Measurements from ENCODE around the gene DHRS3.
"Not testable (repeated sequence)": the region's sequence is repeated elsewhere in the genome, so short reads cannot be mapped to it uniquely, and the experiment has no call there.

The DHRS3 gene

GRCh38 chr1:12568009-12568767 lies 49.8 kb downstream of the DHRS3 start:
- Histone ChIP-seq H3K27me3 (ENCODE audit: low read depth, low read length) (no peaks in the 10 kb centered on the region), H3K4me3 (ENCODE audit: low read depth in 1 of 2, low read length in 2 of 2) (no peak overlapping the region), H3K36me3 (ENCODE audit: control insufficient read depth in 1 of 2, insufficient read depth in 2 of 2, low read length in 2 of 2) (peaks cover 22 to 48% of the 10 kb centered on the region in 2 donors), H3K4me1 (ENCODE audit: control insufficient read depth in 1 of 2, insufficient read depth in 2 of 2, low read length in 2 of 2) (peaks cover 7 to 12% of the 10 kb centered on the region in 2 donors), H3K9me3 (ENCODE audit: control insufficient read depth in 1 of 2, low read length in 2 of 2) (peaks cover 1 to 4% of the 10 kb centered on the region in 2 donors), H3K27ac (ENCODE audit: low read length) (no peak overlapping the region)

DNA sequence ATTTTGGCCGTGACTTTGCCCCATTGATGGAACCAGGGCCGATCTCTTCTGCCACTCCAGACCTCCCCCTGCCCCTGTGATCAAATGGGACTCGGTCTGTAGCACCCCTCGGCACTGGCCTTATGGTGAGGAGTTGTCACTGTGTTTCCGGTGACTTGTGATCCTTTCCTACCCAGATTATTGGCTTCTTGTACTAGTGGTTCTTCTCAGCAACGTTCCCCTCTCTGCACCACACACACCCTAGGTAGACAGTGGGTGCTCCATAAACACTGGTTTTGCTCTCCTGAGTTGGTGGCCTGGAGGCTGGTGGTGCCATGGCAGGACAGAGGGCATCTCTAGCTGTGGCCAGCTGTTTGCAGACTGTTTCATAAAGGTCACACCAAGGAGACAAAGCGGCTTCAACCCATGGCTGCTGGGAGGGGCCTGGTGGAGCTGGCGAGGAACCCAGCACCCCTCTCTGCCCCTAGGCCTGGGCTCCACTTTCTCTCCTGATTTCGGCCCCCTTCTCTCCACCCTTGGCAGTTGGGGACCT lies 50.7 kb downstream of the DHRS3 start:
- H3K27me3 ChIP-seq (ENCODE audit: low read depth, low read length) = no peaks in the 10 kb centered on the region
- no peak overlapping the region for H3K4me3 ChIP-seq (ENCODE audit: low read depth in 1 of 2, low read length in 2 of 2)
- no peak overlapping the region for H3K27ac ChIP-seq (ENCODE audit: low read length)
- H3K9me3 ChIP-seq (ENCODE audit: control insufficient read depth in 1 of 2, low read length in 2 of 2) = peaks cover 4 to 12% of the 10 kb centered on the region in 2 donors
- H3K4me1 ChIP-seq (ENCODE audit: control insufficient read depth in 1 of 2, insufficient read depth in 2 of 2, low read length in 2 of 2) = peaks cover 7 to 12% of the 10 kb centered on the region in 2 donors
- peaks cover 14 to 41% of the 10 kb centered on the region in 2 donors for H3K36me3 ChIP-seq (ENCODE audit: control insufficient read depth in 1 of 2, insufficient read depth in 2 of 2, low read length in 2 of 2)

- H3K4me1 ChIP-seq (ENCODE audit: control insufficient read depth in 1 of 2, insufficient read depth in 2 of 2, low read length in 2 of 2) = peaks cover 7 to 12% of the 10 kb centered on the region in 2 donors
- no peak overlapping the region for H3K27ac ChIP-seq (ENCODE audit: low read length)
- H3K27me3 ChIP-seq (ENCODE audit: low read depth, low read length) = no peaks in the 10 kb centered on the region
- H3K4me3 ChIP-seq (ENCODE audit: low read depth in 1 of 2, low read length in 2 of 2) = no peak overlapping the region
- H3K9me3 ChIP-seq (ENCODE audit: control insufficient read depth in 1 of 2, low read length in 2 of 2) = peaks cover 4 to 14% of the 10 kb centered on the region in 2 donors
- peaks cover 13 to 40% of the 10 kb centered on the region in 2 donors for H3K36me3 ChIP-seq (ENCODE audit: control insufficient read depth in 1 of 2, insufficient read depth in 2 of 2, low read length in 2 of 2)
Observed at GRCh38 chr1:12566484-12567287, 51.3 kb downstream of the DHRS3 start.

DNA sequence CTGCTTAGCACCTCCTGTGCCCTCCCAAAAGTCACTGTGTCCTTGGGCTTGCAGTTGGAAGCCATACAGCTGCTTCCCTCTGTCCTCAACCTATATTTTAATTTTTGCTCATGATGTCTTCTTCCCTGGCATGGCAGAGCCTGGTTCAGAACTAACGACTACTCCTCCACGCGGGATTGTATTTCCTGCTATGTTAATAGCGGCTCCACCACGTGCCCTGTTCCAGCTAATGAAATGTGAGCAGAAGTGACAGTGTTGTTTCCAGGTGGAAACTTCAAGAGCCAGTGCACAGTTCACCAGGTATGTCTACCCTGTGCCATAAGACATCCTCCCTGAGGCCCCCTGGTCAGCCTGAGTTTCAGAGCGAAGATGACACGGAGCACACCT lies 52.1 kb downstream of the DHRS3 start:
- Histone ChIP-seq H3K4me3 (ENCODE audit: low read depth in 1 of 2, low read length in 2 of 2) (no peak overlapping the region), H3K9me3 (ENCODE audit: control insufficient read depth in 1 of 2, low read length in 2 of 2) (peaks cover 4 to 14% of the 10 kb centered on the region in 2 donors), H3K27me3 (ENCODE audit: low read depth, low read length) (no peaks in the 10 kb centered on the region), H3K4me1 (ENCODE audit: control insufficient read depth in 1 of 2, insufficient read depth in 2 of 2, low read length in 2 of 2) (peaks cover 7 to 12% of the 10 kb centered on the region in 2 donors), H3K27ac (ENCODE audit: low read length) (no peak overlapping the region), H3K36me3 (ENCODE audit: control insufficient read depth in 1 of 2, insufficient read depth in 2 of 2, low read length in 2 of 2) (peaks cover 9 to 35% of the 10 kb centered on the region in 2 donors)

DNA sequence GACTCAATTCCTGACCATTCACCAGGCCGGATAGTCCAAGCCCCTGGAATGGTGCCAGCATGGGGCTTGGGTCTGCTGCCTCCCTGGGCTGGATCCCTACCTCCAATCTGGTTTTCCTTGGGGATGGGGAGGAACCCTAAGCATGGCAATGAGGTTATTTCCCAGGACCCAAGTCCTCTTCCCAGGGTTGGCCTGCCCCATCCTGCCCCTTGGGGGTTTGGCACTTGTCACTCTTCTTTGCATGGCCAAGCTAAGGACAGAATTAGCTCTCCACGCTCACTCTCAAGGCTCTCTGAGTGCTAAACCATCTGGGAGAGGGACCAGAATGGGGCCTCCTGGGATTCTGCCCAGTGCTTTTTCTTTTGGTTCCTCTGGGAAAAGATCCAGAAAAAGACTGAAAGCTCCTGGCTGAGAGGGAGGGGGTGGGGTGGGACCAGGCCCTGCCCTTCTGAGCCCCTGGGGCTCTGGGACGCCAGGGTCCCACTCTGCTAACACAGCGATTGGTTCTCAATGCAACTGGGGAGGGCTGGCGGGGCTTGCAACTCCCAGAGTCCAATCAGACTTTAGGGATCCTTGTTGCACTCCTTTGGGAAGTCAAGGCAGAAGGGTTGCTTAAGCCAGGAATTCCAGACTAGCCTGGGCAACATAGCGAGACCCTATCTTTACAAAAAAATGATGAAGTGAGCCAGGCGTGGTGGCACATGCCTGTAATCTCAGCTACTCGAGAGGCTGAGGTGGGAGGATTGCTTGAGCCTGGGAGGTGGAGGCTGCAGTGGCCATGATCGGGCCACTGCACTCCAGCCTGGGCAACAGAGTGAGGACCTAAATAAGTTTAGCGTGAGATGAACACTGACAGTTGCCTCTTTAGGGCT lies 52.7 kb downstream of the DHRS3 start:
- Histone ChIP-seq H3K4me1 (ENCODE audit: control insufficient read depth in 1 of 2, insufficient read depth in 2 of 2, low read length in 2 of 2) (peaks cover 7 to 12% of the 10 kb centered on the region in 2 donors), H3K9me3 (ENCODE audit: control insufficient read depth in 1 of 2, low read length in 2 of 2) (peaks cover 4 to 14% of the 10 kb centered on the region in 2 donors), H3K27me3 (ENCODE audit: low read depth, low read length) (no peaks in the 10 kb centered on the region), H3K27ac (ENCODE audit: low read length) (no peak overlapping the region), H3K4me3 (ENCODE audit: low read depth in 1 of 2, low read length in 2 of 2) (no peak overlapping the region), H3K36me3 (ENCODE audit: control insufficient read depth in 1 of 2, insufficient read depth in 2 of 2, low read length in 2 of 2) (peaks cover 5 to 29% of the 10 kb centered on the region in 2 donors)

DNA sequence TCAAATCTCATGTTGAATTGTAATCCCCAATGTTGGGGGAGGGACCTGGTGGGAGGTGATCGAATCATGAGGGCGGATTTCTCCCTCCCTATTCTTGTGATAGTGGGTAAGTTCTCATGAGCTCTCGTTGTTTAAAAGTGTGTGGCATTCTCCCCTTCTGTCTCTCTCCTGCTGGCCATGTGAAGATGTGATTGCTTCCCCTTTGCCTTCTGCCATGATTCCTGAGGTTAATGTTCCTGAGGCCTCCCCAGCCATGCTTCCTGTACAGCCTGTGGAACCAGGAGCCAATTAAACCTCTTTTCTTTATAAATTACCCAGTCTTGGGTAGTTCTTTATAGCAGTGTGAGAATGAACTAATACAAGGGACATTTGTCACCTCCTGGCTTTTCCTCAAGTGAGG lies 53.8 kb downstream of the DHRS3 start:
- H3K9me3 ChIP-seq (ENCODE audit: control insufficient read depth in 1 of 2, low read length in 2 of 2) = peaks cover 4 to 14% of the 10 kb centered on the region in 2 donors
- peaks cover 0 to 22% of the 10 kb centered on the region in 2 donors for H3K36me3 ChIP-seq (ENCODE audit: control insufficient read depth in 1 of 2, insufficient read depth in 2 of 2, low read length in 2 of 2)

GRCh38 chr1:12562955-12563576 lies 54.9 kb downstream of the DHRS3 start:
- peaks cover 0 to 16% of the 10 kb centered on the region in 2 donors for H3K36me3 ChIP-seq (ENCODE audit: control insufficient read depth in 1 of 2, insufficient read depth in 2 of 2, low read length in 2 of 2)
- no peak overlapping the region for H3K4me3 ChIP-seq (ENCODE audit: low read depth in 1 of 2, low read length in 2 of 2)
- H3K4me1 ChIP-seq (ENCODE audit: control insufficient read depth in 1 of 2, insufficient read depth in 2 of 2, low read length in 2 of 2) = peaks cover 7 to 16% of the 10 kb centered on the region in 2 donors
- no peak overlapping the region for H3K27ac ChIP-seq (ENCODE audit: low read length)
- H3K27me3 ChIP-seq (ENCODE audit: low read depth, low read length) = no peaks in the 10 kb centered on the region
- H3K9me3 ChIP-seq (ENCODE audit: control insufficient read depth in 1 of 2, low read length in 2 of 2) = peaks cover 4 to 14% of the 10 kb centered on the region in 2 donors

More for the DNA sequence above, 53.8 kb downstream of the DHRS3 start:
- H3K27ac ChIP-seq (ENCODE audit: low read length); H3K4me3 ChIP-seq (ENCODE audit: low read depth in 1 of 2, low read length in 2 of 2); H3K27me3 ChIP-seq (ENCODE audit: low read depth, low read length): not testable (repeated sequence)
- H3K4me1 ChIP-seq (ENCODE audit: control insufficient read depth in 1 of 2, insufficient read depth in 2 of 2, low read length in 2 of 2) = peaks cover 7 to 12% of the 10 kb centered on the region in 2 donors

DNA sequence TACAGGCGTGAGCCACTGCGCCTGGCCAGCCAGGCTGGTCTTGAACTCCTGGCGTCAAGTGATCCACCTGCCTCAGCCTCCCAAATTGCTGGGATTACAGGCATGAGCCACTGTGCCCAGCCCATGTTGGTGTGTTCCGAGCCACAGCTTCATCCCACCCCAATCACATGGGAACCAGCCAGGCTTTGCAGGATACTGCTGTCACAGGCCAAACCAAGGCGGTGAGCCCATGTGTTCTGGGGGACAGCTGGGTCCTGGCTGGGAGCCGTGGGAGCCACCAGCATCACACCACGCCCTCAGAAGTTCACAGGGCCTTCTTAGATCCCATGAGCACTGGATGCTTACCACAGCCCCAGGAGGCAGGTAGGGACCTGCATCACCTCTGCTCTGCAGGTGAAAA lies 56.9 kb downstream of the DHRS3 start:
- H3K4me1 ChIP-seq (ENCODE audit: control insufficient read depth in 1 of 2, insufficient read depth in 2 of 2, low read length in 2 of 2) = peaks cover 7 to 21% of the 10 kb centered on the region in 2 donors
- no peak overlapping the region for H3K4me3 ChIP-seq (ENCODE audit: low read depth in 1 of 2, low read length in 2 of 2)
- no peak overlapping the region for H3K27ac ChIP-seq (ENCODE audit: low read length)
- H3K9me3 ChIP-seq (ENCODE audit: control insufficient read depth in 1 of 2, low read length in 2 of 2) = peaks cover 4 to 14% of the 10 kb centered on the region in 2 donors
- H3K36me3 ChIP-seq (ENCODE audit: control insufficient read depth in 1 of 2, insufficient read depth in 2 of 2, low read length in 2 of 2) = peaks cover 0 to under 1% of the 10 kb centered on the region in 2 donors
- H3K27me3 ChIP-seq (ENCODE audit: low read depth, low read length) = no peaks in the 10 kb centered on the region

GRCh38 chr1:12556957-12557935 lies 60.8 kb downstream of the DHRS3 start:
- peaks cover 0 to 17% of the 10 kb centered on the region in 2 donors for H3K4me1 ChIP-seq (ENCODE audit: control insufficient read depth in 1 of 2, insufficient read depth in 2 of 2, low read length in 2 of 2)
- H3K36me3 ChIP-seq (ENCODE audit: control insufficient read depth in 1 of 2, insufficient read depth in 2 of 2, low read length in 2 of 2) = no peaks in the 10 kb centered on the region
- H3K4me3 ChIP-seq (ENCODE audit: low read depth in 1 of 2, low read length in 2 of 2) = no peak overlapping the region
- no peaks in the 10 kb centered on the region for H3K27me3 ChIP-seq (ENCODE audit: low read depth, low read length)
- H3K9me3 ChIP-seq (ENCODE audit: control insufficient read depth in 1 of 2, low read length in 2 of 2) = peaks cover 0 to 2% of the 10 kb centered on the region in 2 donors
- peak overlapping the region; percentile 72 for H3K27ac ChIP-seq (ENCODE audit: low read length)

All from muscle layer of duodenum (tissue), 2 donors.